HL-60 (cell line): ENCODE measurements around the gene GLDN.
A peak's percentile ranks its signal among the peaks of the same experiment; 100 is the strongest.

Experiments
- DNase-seq, 2 experiments: peaks; one replicate each; pipeline ENCODE4 v3.0.0-alpha.2; 2010 to 2020; ENCODE audit warnings: low read depth in 1 of 2, low spot score in 1 of 2
- H3K27ac ChIP-seq: fragments of 250-450 bp; sonication (Bioruptor Pico); replicated peaks from 2 replicates; pipeline ENCODE4 v1.5.1; 2020; ENCODE audit warnings: mild to moderate bottlenecking, moderate library complexity
- H3K27me3 ChIP-seq: fragments of 250-450 bp; sonication (Bioruptor Pico); 2 replicates; pipeline ENCODE4 v1.5.1; 2021; ENCODE audit warnings: mild to moderate bottlenecking, moderate library complexity; ENCODE audit not compliant: insufficient read depth, poor library complexity, severe bottlenecking
- H3K4me3 ChIP-seq: replicated peaks from 2 replicates; pipeline ENCODE4 v1.5.1; 2011; ENCODE audit warnings: mild to moderate bottlenecking, control low read depth, low read length; ENCODE audit not compliant: insufficient read depth
- CTCF ChIP-seq: IDR thresholded peaks from one replicate; pipeline ENCODE4 v1.5.1; 2011; ENCODE audit warnings: low read length, control low read depth, inconsistent platforms; ENCODE audit not compliant: insufficient read depth
- GABPA ChIP-seq: IDR thresholded peaks from 2 replicates; pipeline ENCODE4 v1.6.1; 2012; ENCODE audit warnings: low read depth
- POLR2AphosphoS5 ChIP-seq: IDR thresholded peaks from 2 replicates; pipeline ENCODE4 v1.6.1; 2012; ENCODE audit warnings: low read depth
- REST ChIP-seq: IDR thresholded peaks from 2 replicates; pipeline ENCODE4 v1.6.1; 2012; ENCODE audit warnings: low read depth; ENCODE audit not compliant: insufficient replicate concordance
- SPI1 ChIP-seq: IDR thresholded peaks from 2 replicates; pipeline ENCODE4 v1.6.1; 2012; ENCODE audit warnings: low read depth, mild to moderate bottlenecking, borderline replicate concordance

GLDN gene

GRCh38 chr15:51380999-51381806 is 39.7 kb downstream of the GLDN start:
- Histone ChIP-seq H3K27me3 (no peaks in the 10 kb centered on the region), H3K4me3 (no peak overlapping the region), H3K27ac (no peak overlapping the region)
- peak; percentile 73 to 82 for DNase-seq
- TF ChIP-seq POLR2AphosphoS5: no peak
- peak; percentile 96 for TF ChIP-seq CTCF

- no peak overlapping the region for H3K27ac ChIP-seq
- no peak overlapping the region for H3K4me3 ChIP-seq
- H3K27me3 ChIP-seq: no peaks in the 10 kb centered on the region
- peak in 1 of 2 experiments; percentile 45 for DNase-seq
- TF ChIP-seq POLR2AphosphoS5: no peak
- peak; percentile 41 for TF ChIP-seq CTCF
Observed at GRCh38 chr15:51382787-51383186, 41.3 kb downstream of the GLDN start.

GRCh38 chr15:51386029-51386428 is 44.6 kb downstream of the GLDN start:
- no peak overlapping the region for H3K27ac ChIP-seq
- H3K27me3 ChIP-seq: no peaks in the 10 kb centered on the region
- no peak overlapping the region for H3K4me3 ChIP-seq
- TF ChIP-seq SPI1 (no peak), REST (no peak), GABPA (no peak), POLR2AphosphoS5 (no peak), CTCF (no peak)
- DNase-seq: no peak

GRCh38 chr15:51386486-51386885 is 45.0 kb downstream of the GLDN start:
- no peak for TF ChIP-seq GABPA
- no peak for TF ChIP-seq CTCF
- TF ChIP-seq POLR2AphosphoS5: no peak
- H3K27ac ChIP-seq: no peak overlapping the region
- no peaks in the 10 kb centered on the region for H3K27me3 ChIP-seq
- H3K4me3 ChIP-seq: no peak overlapping the region
- no peak for DNase-seq
